ENCODE results near the gene CBLC.

CBLC gene

GRCh38 chr19:44731622-44732021, 46.1 kb upstream of the CBLC start:
- Histone ChIP-seq H3K79me2 (ENCODE audit: low read length) (no peaks in the 10 kb centered on the region), H3K36me3 (replicated peaks; ENCODE audit: low read depth, low read length) (no peaks in the 10 kb centered on the region), H4K20me1 (ENCODE audit: insufficient read depth, low read length) (no peaks in the 10 kb centered on the region), H3K27ac (ENCODE audit: low read length) (no peak overlapping the region), H3K9me3 (ENCODE audit: insufficient read depth, low read length) (no peaks in the 10 kb centered on the region), H3K4me3 (ENCODE audit: low read length) (no peak overlapping the region), H3K4me2 (ENCODE audit: low read length) (no peak overlapping the region), H3K27me3 (ENCODE audit: low read depth, low read length) (peaks cover 20% of the 10 kb centered on the region), H3K4me1 (ENCODE audit: low read length) (peaks cover 10% of the 10 kb centered on the region), H2AFZ (ENCODE audit: low read depth, low read length) (no peak overlapping the region), H3K9ac (ENCODE audit: low read length) (no peak overlapping the region)
- no peak for TF ChIP-seq CTCF (IDR thresholded peaks at IDR 0.05; ENCODE audit: low read depth, low read length)
- no peak for TF ChIP-seq EZH2phosphoT487 (IDR thresholded peaks at IDR 0.05; ENCODE audit: low read depth)

DNA sequence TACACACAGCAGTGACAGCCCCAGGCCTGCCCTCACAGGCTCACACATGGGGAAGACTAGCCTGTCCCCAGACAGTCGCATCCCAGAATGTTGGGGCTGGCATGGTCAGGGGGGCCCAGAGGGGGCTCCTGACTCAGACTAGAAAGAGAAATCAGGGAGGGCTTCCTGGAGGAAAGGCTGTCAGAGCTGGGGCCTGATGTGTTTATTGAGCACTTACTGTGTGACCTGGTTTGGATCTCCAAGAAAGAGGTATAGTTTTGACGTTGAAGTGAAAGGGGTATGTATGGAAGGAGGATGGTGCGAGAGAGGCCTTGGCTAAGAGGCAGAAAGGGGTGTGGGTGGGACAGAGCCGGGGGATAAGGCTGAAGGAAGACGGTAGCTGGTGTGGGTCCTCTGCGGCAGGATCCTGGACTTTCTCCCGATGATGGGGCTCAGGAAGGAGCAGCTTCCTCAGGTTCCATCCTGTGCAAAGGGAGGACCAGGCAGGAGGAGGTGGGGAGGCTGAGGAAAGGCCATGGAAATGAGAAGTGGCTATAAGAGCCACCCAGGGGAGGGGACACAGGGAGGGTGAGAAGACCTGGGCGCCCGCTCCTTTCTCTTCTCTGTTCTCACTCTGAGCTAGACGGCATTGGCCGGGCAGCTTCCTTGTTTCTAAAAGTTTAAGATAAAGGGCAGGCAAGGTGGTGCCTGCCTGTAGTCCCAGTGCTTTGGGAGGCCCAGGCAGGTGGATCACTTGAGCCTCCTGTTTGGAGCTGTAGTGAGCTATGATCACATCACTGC, 45.3 kb upstream of the CBLC start:
- H3K79me2 ChIP-seq (ENCODE audit: low read length): no peaks in the 10 kb centered on the region
- H3K4me3 ChIP-seq (ENCODE audit: low read length): no peak overlapping the region
- no peaks in the 10 kb centered on the region for H3K9me3 ChIP-seq (ENCODE audit: insufficient read depth, low read length)
- no peak for TF ChIP-seq CTCF (IDR thresholded peaks at IDR 0.05; ENCODE audit: low read depth, low read length)
- TF ChIP-seq EZH2phosphoT487 (IDR thresholded peaks at IDR 0.05; ENCODE audit: low read depth): no peak
- H2AFZ ChIP-seq (ENCODE audit: low read depth, low read length): no peak overlapping the region
- no peak overlapping the region for H3K9ac ChIP-seq (ENCODE audit: low read length)
- no peak overlapping the region for H3K4me2 ChIP-seq (ENCODE audit: low read length)
- peaks cover 25% of the 10 kb centered on the region for H3K27me3 ChIP-seq (ENCODE audit: low read depth, low read length)
- H3K4me1 ChIP-seq (ENCODE audit: low read length): peaks cover 10% of the 10 kb centered on the region
- H4K20me1 ChIP-seq (ENCODE audit: insufficient read depth, low read length): no peaks in the 10 kb centered on the region
- H3K36me3 ChIP-seq (replicated peaks; ENCODE audit: low read depth, low read length): no peaks in the 10 kb centered on the region
- H3K27ac ChIP-seq (ENCODE audit: low read length): no peak overlapping the region

DNA sequence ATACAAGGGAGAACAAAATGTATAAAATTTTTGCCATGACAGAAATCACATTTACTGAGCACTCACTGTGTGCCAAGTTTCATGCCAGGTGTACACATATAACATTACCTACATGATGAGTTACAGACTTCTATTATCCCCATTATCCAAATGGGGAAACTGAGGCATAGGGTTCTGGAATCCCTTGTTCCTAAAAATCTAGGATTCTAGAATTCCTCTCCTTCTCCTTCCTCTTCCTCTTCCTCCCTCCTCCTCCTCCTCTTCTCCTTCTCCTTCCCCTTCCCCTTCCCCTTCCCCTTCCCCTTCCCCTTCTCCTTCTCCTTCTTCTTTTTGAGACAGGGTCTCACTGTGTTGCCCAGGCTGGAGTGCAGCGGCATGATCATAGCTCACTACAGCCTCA, 43.3 kb upstream of the CBLC start:
- peaks cover 8% of the 10 kb centered on the region for H3K4me1 ChIP-seq (ENCODE audit: low read length)
- H3K36me3 ChIP-seq (replicated peaks; ENCODE audit: low read depth, low read length): no peaks in the 10 kb centered on the region
- no peak overlapping the region for H3K9ac ChIP-seq (ENCODE audit: low read length)
- H2AFZ ChIP-seq (ENCODE audit: low read depth, low read length): no peak overlapping the region
- H3K27ac ChIP-seq (ENCODE audit: low read length): no peak overlapping the region
- TF ChIP-seq CTCF (IDR thresholded peaks at IDR 0.05; ENCODE audit: low read depth, low read length) (no peak), EZH2phosphoT487 (IDR thresholded peaks at IDR 0.05; ENCODE audit: low read depth) (no peak)
- no peak overlapping the region for H3K4me2 ChIP-seq (ENCODE audit: low read length)
- H3K27me3 ChIP-seq (ENCODE audit: low read depth, low read length): peaks cover 38% of the 10 kb centered on the region
- H3K4me3 ChIP-seq (ENCODE audit: low read length): no peak overlapping the region
- no peaks in the 10 kb centered on the region for H3K79me2 ChIP-seq (ENCODE audit: low read length)
- H3K9me3 ChIP-seq (ENCODE audit: insufficient read depth, low read length): no peaks in the 10 kb centered on the region
- no peaks in the 10 kb centered on the region for H4K20me1 ChIP-seq (ENCODE audit: insufficient read depth, low read length)

DNA sequence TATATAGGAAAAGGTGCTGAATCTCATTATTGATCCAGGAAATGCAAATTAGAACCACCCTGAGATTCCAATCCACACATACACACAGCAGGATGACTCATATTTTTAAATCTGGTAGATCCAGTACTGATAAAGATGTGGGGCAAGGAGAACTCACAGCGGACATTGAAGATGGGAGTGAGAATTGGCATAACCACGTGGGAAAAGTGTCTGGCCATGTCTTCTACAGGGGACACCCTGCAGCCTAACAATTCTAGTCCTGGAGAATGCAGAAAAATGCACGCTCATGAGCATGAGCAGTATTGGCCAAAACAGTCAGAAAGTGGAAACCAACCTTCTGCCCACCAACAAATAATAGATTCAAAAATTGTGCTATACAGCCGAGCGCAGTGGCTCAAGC, 42.7 kb upstream of the CBLC start:
- no peak overlapping the region for H3K4me3 ChIP-seq (ENCODE audit: low read length)
- no peak for TF ChIP-seq EZH2phosphoT487 (IDR thresholded peaks at IDR 0.05; ENCODE audit: low read depth)
- no peak for TF ChIP-seq CTCF (IDR thresholded peaks at IDR 0.05; ENCODE audit: low read depth, low read length)
- H3K79me2 ChIP-seq (ENCODE audit: low read length): no peaks in the 10 kb centered on the region
- H3K9ac ChIP-seq (ENCODE audit: low read length): no peak overlapping the region
- H3K4me1 ChIP-seq (ENCODE audit: low read length): peaks cover 8% of the 10 kb centered on the region
- no peak overlapping the region for H2AFZ ChIP-seq (ENCODE audit: low read depth, low read length)
- H3K4me2 ChIP-seq (ENCODE audit: low read length): no peak overlapping the region
- no peaks in the 10 kb centered on the region for H4K20me1 ChIP-seq (ENCODE audit: insufficient read depth, low read length)
- H3K27ac ChIP-seq (ENCODE audit: low read length): no peak overlapping the region
- H3K27me3 ChIP-seq (ENCODE audit: low read depth, low read length): peaks cover 38% of the 10 kb centered on the region
- H3K9me3 ChIP-seq (ENCODE audit: insufficient read depth, low read length): no peaks in the 10 kb centered on the region
- H3K36me3 ChIP-seq (replicated peaks; ENCODE audit: low read depth, low read length): no peaks in the 10 kb centered on the region

Data from OCI-LY3 (cell line).